PC-3 (cell line): Measurements from ENCODE around the gene NAGK. TPM values are rescaled to one million over a fixed set of nuclear protein-coding genes. Genes with fewer than 3 reads are reported as not detected.

Experiments
- ATAC-seq: fragments of 200-7000 bp; cut with Tn5 transposase; 2 replicates; pipeline ENCODE4 v1.9.1; 2020; ENCODE audit warnings: mild to moderate bottlenecking, moderate library complexity
- BruUV-seq: library from RNA; stranded (reverse); fragments of 400-500 nt; replicated peaks from 2 replicates; lab custom pipeline; 2021; lab: Mats Ljungman, UMichigan
- CTCF ChIA-PET: fragments of 300-600 bp; sonication (Branson Sonifier 250); formaldehyde crosslinking; loops from one replicate; lab custom pipeline; 2022; ENCODE audit warnings: antibody characterized with exemption; lab: Charles Lee
- POLR2A ChIA-PET: fragments of 300-600 bp; sonication (Branson Sonifier 250); formaldehyde crosslinking; loops from one replicate; lab custom pipeline; 2022; ENCODE audit warnings: antibody characterized with exemption; ENCODE audit not compliant: unreplicated experiment; lab: Charles Lee
- DNase-seq: peaks from one replicate; pipeline ENCODE4 v3.0.0-alpha.2; 2015
- H2AFZ ChIP-seq: fragments of 300-600 bp; sonication (generic); 2 replicates; pipeline ENCODE4 v1.6.0; 2016; ENCODE audit warnings: antibody characterized with exemption, low read length
- H3F3A ChIP-seq: fragments of 300-600 bp; sonication (generic); one replicate; pipeline ENCODE4 v1.6.0; 2017; ENCODE audit warnings: antibody characterized with exemption, low read length, control low read depth, mild to moderate bottlenecking; ENCODE audit not compliant: unreplicated experiment
- H3K27ac ChIP-seq: fragments of 300-600 bp; sonication (generic); 2 replicates; pipeline ENCODE4 v1.5.1; 2016; ENCODE audit warnings: mild to moderate bottlenecking, low read length
- H3K27me3 ChIP-seq: fragments of 300-600 bp; sonication (generic); 2 replicates; pipeline ENCODE4 v1.6.1; 2016; ENCODE audit warnings: low read length, mixed read lengths
- H3K36me3 ChIP-seq: fragments of 300-600 bp; sonication (generic); 2 replicates; pipeline ENCODE4 v1.6.1; 2016; ENCODE audit warnings: low read depth, mixed run types, low read length, mixed read lengths
- H3K4me1 ChIP-seq: fragments of 300-600 bp; sonication (generic); 2 replicates; pipeline ENCODE4 v1.5.1; 2016; ENCODE audit warnings: low read length; ENCODE audit not compliant: insufficient read depth
- H3K4me2 ChIP-seq: fragments of 300-600 bp; sonication (generic); 2 replicates; pipeline ENCODE4 v1.6.0; 2016; ENCODE audit warnings: low read length
- H3K4me3 ChIP-seq: fragments of 300-600 bp; sonication (generic); 2 replicates; pipeline ENCODE4 v1.5.1; 2016; ENCODE audit warnings: mild to moderate bottlenecking, low read length, mixed read lengths
- H3K79me2 ChIP-seq: fragments of 300-600 bp; sonication (generic); 2 replicates; pipeline ENCODE4 v1.6.1; 2017; ENCODE audit warnings: low read length, mixed read lengths
- H3K9ac ChIP-seq: fragments of 300-600 bp; sonication (generic); 2 replicates; pipeline ENCODE4 v1.6.0; 2016; ENCODE audit warnings: mild to moderate bottlenecking, low read length
- H3K9me2 ChIP-seq: fragments of 300-600 bp; sonication (generic); replicated peaks from 2 replicates; pipeline ENCODE4 v1.6.1; 2016; ENCODE audit warnings: mixed run types, low read length, mixed read lengths
- H3K9me3 ChIP-seq: fragments of 300-600 bp; sonication (generic); 2 replicates; pipeline ENCODE4 v1.6.1; 2016; ENCODE audit warnings: low read length, mixed read lengths
- H4K20me1 ChIP-seq: fragments of 300-600 bp; sonication (generic); 2 replicates; pipeline ENCODE4 v1.6.1; 2016; ENCODE audit warnings: low read length, mixed read lengths
- EZH2 ChIP-seq: fragments of 300-600 bp; sonication (generic); IDR thresholded peaks from one replicate; pipeline ENCODE4 v1.6.1; 2017; ENCODE audit warnings: antibody characterized with exemption, mild to moderate bottlenecking, low read length; ENCODE audit not compliant: unreplicated experiment
- EZH2phosphoT487 ChIP-seq: fragments of 300-600 bp; sonication (generic); IDR thresholded peaks from 2 replicates; pipeline ENCODE4 v1.6.1; 2018; ENCODE audit warnings: mild to moderate bottlenecking, antibody characterized with exemption, low read length, borderline replicate concordance
- intact Hi-C: fragments of 100-400 bp; cut with micrococcal nuclease; formaldehyde crosslinking; loops from 2 replicates; pipeline ENCODE4 v1.9.0; 2023
- total RNA-seq: library from RNA; depleted of rRNA; stranded (reverse); fragments of >200 nt; gene quantifications from 2 replicates; pipeline ENCODE4 v1.2.3, GENCODE V29; 2014
- TF ChIP-seq, protein P1 (sequence below): fragments of 300-600 bp; sonication (generic); conservative IDR thresholded peaks from 2 replicates; pipeline ENCODE4 v1.5.1; 2017; ENCODE audit warnings: antibody characterized with exemption, low read depth, mild to moderate bottlenecking, low read length

Gene NAGK
- total RNA-seq, 1 experiment from 2014 or later, result 70.5 TPM

DNA sequence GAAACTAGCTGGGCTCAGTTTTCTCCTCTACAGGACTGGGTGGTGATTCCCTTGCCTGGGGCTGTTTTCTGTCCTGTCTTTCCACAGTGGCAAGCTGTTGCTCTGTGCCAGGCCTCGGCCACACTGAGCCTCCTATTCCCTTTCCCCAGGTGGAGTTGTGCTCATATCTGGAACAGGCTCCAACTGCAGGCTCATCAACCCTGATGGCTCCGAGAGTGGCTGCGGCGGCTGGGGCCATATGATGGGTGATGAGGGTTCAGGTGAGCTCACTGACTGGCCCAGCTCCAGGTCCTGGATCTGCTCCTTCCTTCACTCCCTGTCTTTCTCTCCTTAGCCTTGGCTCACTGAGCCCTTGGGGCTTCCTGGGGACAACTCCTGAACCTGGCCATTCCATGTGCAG lies 4.0 kb downstream of the NAGK start:
- Histone ChIP-seq H3K4me2 (peak overlapping the region; percentile 54), H3K79me2 (peaks cover 39% of the 10 kb centered on the region), H3K9me2 (no peaks in the 10 kb centered on the region), H3K9me3 (no peaks in the 10 kb centered on the region), H3K9ac (peak overlapping the region; percentile 7; the same call in 1 of the 2 replicates), H2AFZ (no peak overlapping the region), H3K4me3 (peak overlapping the region; percentile 10; the same call in 1 of the 2 replicates), H3K27ac (peak overlapping the region; percentile 85), H3F3A (no peaks in the 10 kb centered on the region), H4K20me1 (no peaks in the 10 kb centered on the region), H3K27me3 (no peaks in the 10 kb centered on the region), H3K4me1 (peaks cover 40% of the 10 kb centered on the region), H3K36me3 (peaks cover 27% of the 10 kb centered on the region)
- intact Hi-C loops, result no loop called here
- CTCF ChIA-PET, result no interaction called here
- no TSS peak for BruUV-seq
- TF ChIP-seq, protein P1, sequence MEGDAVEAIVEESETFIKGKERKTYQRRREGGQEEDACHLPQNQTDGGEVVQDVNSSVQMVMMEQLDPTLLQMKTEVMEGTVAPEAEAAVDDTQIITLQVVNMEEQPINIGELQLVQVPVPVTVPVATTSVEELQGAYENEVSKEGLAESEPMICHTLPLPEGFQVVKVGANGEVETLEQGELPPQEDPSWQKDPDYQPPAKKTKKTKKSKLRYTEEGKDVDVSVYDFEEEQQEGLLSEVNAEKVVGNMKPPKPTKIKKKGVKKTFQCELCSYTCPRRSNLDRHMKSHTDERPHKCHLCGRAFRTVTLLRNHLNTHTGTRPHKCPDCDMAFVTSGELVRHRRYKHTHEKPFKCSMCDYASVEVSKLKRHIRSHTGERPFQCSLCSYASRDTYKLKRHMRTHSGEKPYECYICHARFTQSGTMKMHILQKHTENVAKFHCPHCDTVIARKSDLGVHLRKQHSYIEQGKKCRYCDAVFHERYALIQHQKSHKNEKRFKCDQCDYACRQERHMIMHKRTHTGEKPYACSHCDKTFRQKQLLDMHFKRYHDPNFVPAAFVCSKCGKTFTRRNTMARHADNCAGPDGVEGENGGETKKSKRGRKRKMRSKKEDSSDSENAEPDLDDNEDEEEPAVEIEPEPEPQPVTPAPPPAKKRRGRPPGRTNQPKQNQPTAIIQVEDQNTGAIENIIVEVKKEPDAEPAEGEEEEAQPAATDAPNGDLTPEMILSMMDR, result no peak
- TF ChIP-seq EZH2phosphoT487 (no peak), EZH2 (no peak)
- DNase-seq (no peak), ATAC-seq (no peak)
- POLR2A ChIA-PET, result no interaction called here

DNA sequence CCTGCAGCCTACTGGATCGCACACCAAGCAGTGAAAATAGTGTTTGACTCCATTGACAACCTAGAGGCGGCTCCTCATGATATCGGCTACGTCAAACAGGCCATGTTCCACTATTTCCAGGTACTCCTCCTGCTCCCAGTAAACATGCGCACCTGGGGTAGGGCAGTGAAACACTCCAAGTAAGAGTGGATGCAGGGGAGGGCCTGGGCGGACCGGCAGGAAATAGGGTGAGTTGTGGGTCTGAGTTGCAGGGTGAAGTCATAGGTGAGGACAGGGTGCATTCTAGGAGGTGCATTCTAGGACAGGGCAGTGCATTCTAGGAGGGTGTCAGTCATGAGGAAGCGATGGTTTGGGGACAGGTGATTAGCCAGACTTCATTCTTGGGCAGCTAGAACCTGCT lies 5.0 kb downstream of the NAGK start:
- no peaks in the 10 kb centered on the region for H4K20me1 ChIP-seq
- CTCF ChIA-PET, result no interaction called here
- TF ChIP-seq EZH2phosphoT487 (no peak), EZH2 (no peak)
- TF ChIP-seq, protein P1, result no peak

DNA sequence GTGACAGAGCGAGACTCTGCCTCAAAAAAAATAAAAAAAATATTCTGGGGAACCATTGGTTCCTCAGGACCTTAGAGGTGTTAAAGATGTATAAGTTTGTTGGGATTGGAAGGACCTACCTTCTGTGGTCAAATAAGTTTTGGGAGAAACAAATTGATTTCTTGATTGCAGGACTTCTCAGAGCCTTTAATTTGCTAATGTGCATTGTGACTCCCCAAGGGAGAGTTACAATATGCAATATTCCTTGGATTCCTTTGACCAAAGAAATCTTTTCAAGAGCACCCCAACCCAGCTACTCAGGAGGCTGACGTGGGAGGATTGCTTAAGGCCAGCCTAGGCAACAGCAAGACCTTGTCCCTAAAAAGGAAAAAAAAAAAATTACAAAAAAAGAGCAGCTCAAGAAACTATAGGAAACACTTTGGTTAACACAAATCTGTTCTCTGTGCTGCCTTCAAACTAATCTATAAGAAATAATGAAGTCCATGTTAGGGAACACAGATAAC lies 6.5 kb downstream of the NAGK start:
- H3F3A ChIP-seq, result no peaks in the 10 kb centered on the region
- H3K9me2 ChIP-seq, result no peaks in the 10 kb centered on the region
- ChIA-PET POLR2A (no interaction called here), CTCF (no interaction called here)
- H3K4me1 ChIP-seq, result peaks cover 27% of the 10 kb centered on the region
- H3K36me3 ChIP-seq, result peaks cover 31% of the 10 kb centered on the region
- H4K20me1 ChIP-seq, result no peaks in the 10 kb centered on the region
- peaks cover 25% of the 10 kb centered on the region for H3K79me2 ChIP-seq
- intact Hi-C loops, result no loop called here
- no peak for TF ChIP-seq EZH2
- TF ChIP-seq, protein P1, result no peak
- H3K4me3 ChIP-seq, result no peak overlapping the region
- H3K9ac ChIP-seq, result no peak overlapping the region
- H3K9me3 ChIP-seq, result no peaks in the 10 kb centered on the region
- ATAC-seq (no peak), DNase-seq (no peak)
- no TSS peak for BruUV-seq
- H3K4me2 ChIP-seq, result no peak overlapping the region
- no peaks in the 10 kb centered on the region for H3K27me3 ChIP-seq
- H2AFZ ChIP-seq, result no peak overlapping the region
- no peak overlapping the region for H3K27ac ChIP-seq

More for the DNA sequence above, 5.0 kb downstream of the NAGK start:
- Histone ChIP-seq H3K27ac (no peak overlapping the region), H3K4me3 (no peak overlapping the region), H3K79me2 (peaks cover 39% of the 10 kb centered on the region), H3K27me3 (no peaks in the 10 kb centered on the region), H3K9me3 (no peaks in the 10 kb centered on the region), H2AFZ (no peak overlapping the region), H3K4me2 (no peak overlapping the region), H3K9me2 (no peaks in the 10 kb centered on the region), H3K9ac (no peak overlapping the region), H3K4me1 (peaks cover 36% of the 10 kb centered on the region), H3F3A (no peaks in the 10 kb centered on the region), H3K36me3 (peaks cover 27% of the 10 kb centered on the region)
- ATAC-seq (no peak), DNase-seq (no peak)
- no TSS peak for BruUV-seq
- POLR2A ChIA-PET, result no interaction called here
- intact Hi-C loops, result no loop called here
